HG03280 (cell line): ENCODE measurements around the gene CYRIA.

Source experiments
- ATAC-seq: cut with Tn5 transposase; IDR thresholded peaks from one replicate; pipeline ENCODE4 v1.9.1; 2021; ENCODE audit warnings: mild to moderate bottlenecking, moderate library complexity; ENCODE audit not compliant: unreplicated experiment

Gene CYRIA

GRCh38 chr2:16632598-16632997, 33.0 kb downstream of the CYRIA start:
- no peak for ATAC-seq

GRCh38 chr2:16630463-16630862, 35.2 kb downstream of the CYRIA start:
- peak; percentile 44 for ATAC-seq

GRCh38 chr2:16629770-16630169, 35.9 kb downstream of the CYRIA start:
- no peak for ATAC-seq

- no peak for ATAC-seq
Observed at GRCh38 chr2:16629044-16629443, 36.6 kb downstream of the CYRIA start.

- no peak for ATAC-seq
Observed at GRCh38 chr2:16628314-16628713, 37.3 kb downstream of the CYRIA start.

- ATAC-seq, result no peak
Observed at GRCh38 chr2:16626997-16627605, 38.5 kb downstream of the CYRIA start.

- ATAC-seq, result no peak
Observed at GRCh38 chr2:16626497-16626896, 39.1 kb downstream of the CYRIA start.

- no peak for ATAC-seq
Observed at GRCh38 chr2:16625759-16626158, 39.9 kb downstream of the CYRIA start.

GRCh38 chr2:16625201-16625729, 40.4 kb downstream of the CYRIA start:
- no peak for ATAC-seq

GRCh38 chr2:16624436-16624780, 41.2 kb downstream of the CYRIA start:
- no peak for ATAC-seq

GRCh38 chr2:16623564-16624435, 41.8 kb downstream of the CYRIA start:
- ATAC-seq, result no peak

- ATAC-seq, result no peak
Observed at GRCh38 chr2:16623031-16623430, 42.6 kb downstream of the CYRIA start.

- ATAC-seq, result no peak
Observed at GRCh38 chr2:16622399-16622968, 43.1 kb downstream of the CYRIA start.

GRCh38 chr2:16621316-16621715, 44.3 kb downstream of the CYRIA start:
- ATAC-seq, result no peak

GRCh38 chr2:16620590-16620989, 45.0 kb downstream of the CYRIA start:
- no peak for ATAC-seq

GRCh38 chr2:16619576-16620245, 45.9 kb downstream of the CYRIA start:
- no peak for ATAC-seq

GRCh38 chr2:16617282-16618266, 48.1 kb downstream of the CYRIA start:
- ATAC-seq, result no peak
